HUES6 (cell line): ENCODE measurements around the gene ADARB2.
"Not testable (repeated sequence)": the region's sequence is repeated elsewhere in the genome, so short reads cannot be mapped to it uniquely, and the experiment has no call there.

Source experiments
- H3K27ac ChIP-seq: 2 replicates; pipeline ENCODE4 v1.7.0; 2013; ENCODE audit warnings: low read depth, mild to moderate bottlenecking, low read length, inconsistent platforms
- H3K27me3 ChIP-seq: 2 replicates; pipeline ENCODE4 v1.6.1; 2013; ENCODE audit warnings: low read length; ENCODE audit not compliant: control insufficient read depth, insufficient read depth
- H3K36me3 ChIP-seq: 2 replicates; pipeline ENCODE4 v1.6.1; 2013; ENCODE audit warnings: low read length; ENCODE audit not compliant: control insufficient read depth, insufficient read depth
- H3K4me1 ChIP-seq: 2 replicates; pipeline ENCODE4 v1.6.1; 2013; ENCODE audit warnings: low read length; ENCODE audit not compliant: control insufficient read depth, insufficient read depth
- H3K4me3 ChIP-seq: 2 replicates; pipeline ENCODE4 v1.5.1; 2013; ENCODE audit warnings: low read depth, low read length
- H3K9ac ChIP-seq: one replicate; pipeline ENCODE4 v1.6.1; 2013; ENCODE audit warnings: mild to moderate bottlenecking, low read length
- H3K9me3 ChIP-seq: 2 replicates; pipeline ENCODE4 v1.6.1; 2013; ENCODE audit warnings: low read depth, low read length; ENCODE audit not compliant: control insufficient read depth, insufficient read depth

ADARB2 gene

DNA sequence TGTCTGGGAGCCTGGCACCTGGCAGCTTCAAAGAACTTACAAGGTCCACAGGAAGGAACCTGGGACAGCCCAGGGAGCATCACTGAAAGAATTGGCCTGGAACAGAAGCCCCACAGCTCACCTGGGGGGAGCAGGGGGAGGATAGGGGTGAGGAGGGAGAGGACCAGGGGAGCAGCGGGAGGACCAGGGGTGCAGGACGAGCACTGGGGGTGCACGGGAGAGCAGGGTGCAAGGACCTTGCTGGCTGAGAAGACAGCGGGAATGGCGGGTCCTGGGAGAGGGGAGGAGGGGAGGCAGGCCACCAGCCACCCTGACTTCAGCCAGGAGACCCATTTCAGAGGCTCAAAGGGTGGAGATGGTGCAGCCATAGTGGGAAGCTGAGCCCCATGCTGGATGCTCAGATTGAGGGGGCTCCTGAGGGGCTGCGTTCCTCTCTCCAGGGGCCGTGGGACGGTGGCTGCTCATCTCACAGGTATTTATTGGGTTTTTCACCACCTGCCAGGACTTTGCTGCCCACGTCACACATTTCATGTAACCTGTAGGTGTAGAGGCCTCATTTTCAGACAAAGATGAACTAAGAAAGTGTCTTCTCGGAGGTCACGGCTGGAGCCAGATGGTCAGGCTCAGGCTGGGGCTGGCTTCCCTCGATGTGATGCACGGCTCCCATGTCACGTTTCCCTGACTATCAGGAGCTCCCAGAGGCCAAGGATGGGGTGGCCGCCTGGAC lies 571.1 kb downstream of the ADARB2 start:
- Histone ChIP-seq H3K27ac (no peak overlapping the region), H3K36me3 (no peaks in the 10 kb centered on the region), H3K9me3 (no peaks in the 10 kb centered on the region), H3K9ac (no peak overlapping the region), H3K4me3 (no peak overlapping the region), H3K27me3 (no peaks in the 10 kb centered on the region), H3K4me1 (no peaks in the 10 kb centered on the region)

DNA sequence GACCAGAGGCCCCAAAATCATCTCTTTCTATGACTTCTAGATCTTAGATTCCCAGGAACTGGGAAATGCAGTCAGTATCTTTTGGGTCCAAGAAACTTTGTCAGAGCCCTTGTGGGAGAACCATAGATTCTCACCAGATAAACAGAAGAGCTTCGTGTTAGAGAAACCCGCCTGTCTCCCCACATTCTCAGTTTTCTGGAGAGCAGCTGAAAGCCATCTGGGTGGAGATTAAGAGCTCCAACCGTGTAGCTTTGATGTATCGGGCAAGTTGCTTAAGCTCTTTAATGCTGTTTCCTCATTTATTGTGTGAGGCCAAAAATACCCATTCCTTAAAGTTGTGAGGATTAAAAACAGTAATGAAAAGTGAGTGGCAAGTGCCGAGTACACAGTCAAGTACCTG lies 573.5 kb downstream of the ADARB2 start:
- Histone ChIP-seq H3K9me3 (no peaks in the 10 kb centered on the region), H3K27me3 (no peaks in the 10 kb centered on the region), H3K36me3 (no peaks in the 10 kb centered on the region), H3K4me3 (no peak overlapping the region), H3K4me1 (no peaks in the 10 kb centered on the region), H3K27ac (no peak overlapping the region), H3K9ac (no peak overlapping the region)

DNA sequence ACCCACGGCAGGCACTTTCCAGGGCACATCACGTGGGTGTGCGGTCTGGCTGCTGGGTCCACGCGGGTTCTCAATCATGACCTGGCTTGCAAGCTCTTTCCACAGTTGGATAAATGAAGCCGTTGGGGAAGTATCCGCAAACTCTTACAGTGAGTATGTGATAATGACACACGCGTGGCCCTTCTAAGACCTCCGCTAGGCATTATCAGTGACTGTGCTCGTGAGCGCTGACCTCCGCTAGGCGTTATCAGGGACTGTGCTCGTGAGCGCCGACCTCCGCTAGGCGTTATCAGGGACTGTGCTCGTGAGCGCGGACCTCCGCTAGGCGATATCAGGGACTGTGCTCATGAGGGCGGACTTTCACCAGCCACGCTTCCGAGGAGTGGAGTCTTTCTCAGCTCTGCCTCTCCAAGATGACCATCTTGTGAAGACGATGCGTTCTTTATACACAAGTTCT lies 574.1 kb downstream of the ADARB2 start:
- Histone ChIP-seq H3K36me3 (no peaks in the 10 kb centered on the region), H3K9ac (no peak overlapping the region), H3K27me3 (no peaks in the 10 kb centered on the region), H3K9me3 (no peaks in the 10 kb centered on the region), H3K4me1 (no peaks in the 10 kb centered on the region), H3K4me3 (no peak overlapping the region), H3K27ac (no peak overlapping the region)

DNA sequence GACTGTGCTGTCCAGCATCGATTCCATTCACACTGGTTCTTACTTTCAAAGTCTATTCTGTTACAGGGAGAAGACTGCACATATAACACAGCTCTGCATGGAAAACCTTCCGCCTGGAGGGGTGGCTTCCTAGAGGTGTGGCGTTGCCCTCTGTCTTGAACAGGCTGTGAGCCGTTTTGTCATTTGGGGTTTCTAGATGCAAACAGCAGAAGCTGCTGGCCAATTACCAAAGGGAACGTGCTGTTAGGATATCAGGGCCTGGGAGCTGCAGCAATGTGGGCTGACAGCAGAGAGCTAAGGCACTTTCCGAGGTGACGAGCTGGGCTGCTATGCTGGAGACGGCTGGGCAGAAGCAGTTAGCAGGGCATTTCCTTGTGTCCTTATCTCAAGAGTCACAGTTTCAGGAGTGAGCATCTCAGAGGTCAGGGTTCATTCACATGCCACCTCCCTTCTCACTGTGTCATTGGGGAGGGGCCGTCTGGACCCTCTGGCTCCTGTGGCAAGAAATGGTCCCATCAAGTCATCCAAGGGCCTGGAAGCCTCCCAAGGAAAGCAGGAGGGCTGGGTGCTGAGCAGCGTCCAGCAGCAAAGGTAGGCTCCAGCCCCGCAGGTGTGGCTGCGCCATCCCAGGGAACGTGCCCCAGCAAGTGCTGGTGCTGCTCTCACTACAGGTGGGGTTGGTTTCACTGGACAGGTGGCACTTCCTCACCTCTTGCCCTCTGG lies 574.7 kb downstream of the ADARB2 start:
- Histone ChIP-seq H3K27me3 (no peaks in the 10 kb centered on the region), H3K4me3 (no peak overlapping the region), H3K4me1 (no peaks in the 10 kb centered on the region), H3K36me3 (no peaks in the 10 kb centered on the region), H3K9ac (no peak overlapping the region), H3K27ac (no peak overlapping the region), H3K9me3 (no peaks in the 10 kb centered on the region)

DNA sequence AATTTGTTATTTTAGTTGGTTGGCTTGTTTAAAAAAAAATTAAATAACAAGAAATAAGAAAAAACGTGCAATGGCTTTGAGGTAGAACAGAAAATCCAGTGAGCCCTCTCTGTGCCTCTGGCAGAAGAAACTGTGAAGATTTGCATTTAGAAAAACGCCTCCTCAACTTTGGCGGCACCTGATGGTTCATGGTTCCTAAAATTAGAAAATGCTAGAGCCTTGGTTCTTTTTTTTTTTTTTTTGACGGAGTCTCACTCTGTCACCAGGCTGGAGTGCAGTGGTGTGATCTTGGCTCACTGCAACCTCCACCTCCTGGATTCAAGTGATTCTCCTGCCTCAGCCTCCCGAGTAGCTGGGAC lies 576.0 kb downstream of the ADARB2 start:
- not testable (repeated sequence) for H3K36me3 ChIP-seq, H3K27me3 ChIP-seq, H3K4me3 ChIP-seq, H3K4me1 ChIP-seq, H3K9ac ChIP-seq, H3K27ac ChIP-seq, H3K9me3 ChIP-seq

DNA sequence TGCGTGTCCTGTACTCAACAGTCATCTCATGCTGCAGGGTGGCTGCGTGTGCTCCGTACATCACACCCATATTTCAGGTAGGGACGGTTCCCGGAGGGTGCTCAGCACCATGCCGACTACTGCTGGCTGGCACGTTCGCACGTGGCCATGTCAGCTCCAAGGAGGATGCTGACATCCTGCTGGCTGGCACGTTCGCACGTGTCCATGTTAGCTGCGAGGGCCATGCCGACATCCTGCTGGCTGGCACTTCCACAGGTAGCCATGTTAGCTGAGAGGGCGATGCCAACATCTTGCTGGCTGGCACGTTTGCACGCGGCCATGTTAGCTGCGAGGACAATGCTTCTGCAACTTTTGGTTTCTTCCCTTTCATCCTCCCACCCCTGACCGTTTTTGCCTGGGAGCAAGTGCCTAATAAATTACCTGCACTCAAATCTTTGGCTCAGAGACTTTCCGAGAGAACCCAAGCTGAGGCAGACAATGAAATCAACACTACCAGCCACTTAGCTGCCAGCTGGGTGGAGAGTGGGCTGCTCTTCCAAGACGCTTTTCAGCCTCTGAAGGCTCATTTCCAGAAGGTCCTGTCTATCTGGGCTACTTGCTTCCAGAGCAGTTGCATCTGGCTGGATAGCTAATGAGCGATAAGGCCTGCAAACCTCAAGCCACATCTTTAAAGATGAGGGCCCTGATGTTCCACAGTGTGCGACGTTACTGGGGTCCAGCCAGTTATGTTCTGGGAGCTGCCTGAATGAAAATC lies 576.6 kb downstream of the ADARB2 start:
- H3K9ac ChIP-seq: no peak overlapping the region
- no peaks in the 10 kb centered on the region for H3K9me3 ChIP-seq
- H3K36me3 ChIP-seq: no peaks in the 10 kb centered on the region
- H3K27ac ChIP-seq: no peak overlapping the region
- H3K4me3 ChIP-seq: no peak overlapping the region
- H3K4me1 ChIP-seq: no peaks in the 10 kb centered on the region
- no peaks in the 10 kb centered on the region for H3K27me3 ChIP-seq

DNA sequence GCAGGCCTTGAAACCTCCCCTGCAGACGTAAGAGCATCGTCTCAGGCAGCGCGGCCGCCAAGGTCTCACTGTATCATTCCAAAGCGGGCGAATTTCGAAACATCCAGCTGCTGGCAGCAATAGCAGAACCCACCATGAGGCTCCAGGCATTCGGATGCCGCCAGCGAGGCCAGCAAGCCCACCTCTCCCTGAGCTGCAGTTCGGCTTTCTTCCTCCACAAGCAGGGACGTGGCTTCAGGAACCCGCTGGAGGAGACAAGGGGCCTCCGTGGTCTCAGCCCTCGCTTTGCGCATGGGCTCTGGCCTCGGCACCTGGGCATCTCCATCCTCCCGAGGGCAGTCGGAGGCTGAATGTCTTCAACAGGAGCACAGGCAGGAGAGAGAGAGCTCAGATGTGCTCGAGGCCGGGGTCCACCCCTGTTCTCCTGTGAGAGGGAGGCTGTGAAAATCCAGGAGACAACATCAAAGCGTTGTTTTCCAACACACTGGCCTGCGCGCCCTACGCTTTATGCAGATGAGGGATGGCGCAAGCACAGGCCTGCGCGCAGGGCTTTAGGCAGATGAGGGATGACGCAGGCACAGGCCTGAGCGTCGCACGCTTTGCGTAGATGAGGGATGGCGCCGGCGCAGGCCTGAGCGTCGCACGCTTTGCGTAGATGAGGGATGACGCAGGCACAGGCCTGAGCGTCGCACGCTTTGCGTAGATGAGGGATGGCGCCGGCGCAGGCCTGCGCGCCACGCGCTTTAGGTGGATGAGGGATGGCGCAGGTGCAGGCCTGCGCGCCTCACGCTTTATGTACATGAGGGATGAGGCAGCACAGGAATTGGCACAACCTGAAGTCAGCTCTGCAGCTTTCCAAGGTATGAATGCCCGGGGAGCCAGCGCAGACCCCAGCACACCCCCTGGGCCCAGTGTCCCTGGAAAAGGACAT lies 577.9 kb downstream of the ADARB2 start:
- H3K27ac ChIP-seq: no peak overlapping the region
- no peaks in the 10 kb centered on the region for H3K4me1 ChIP-seq
- no peaks in the 10 kb centered on the region for H3K36me3 ChIP-seq
- no peaks in the 10 kb centered on the region for H3K9me3 ChIP-seq
- H3K4me3 ChIP-seq: no peak overlapping the region
- H3K9ac ChIP-seq: no peak overlapping the region
- no peaks in the 10 kb centered on the region for H3K27me3 ChIP-seq

DNA sequence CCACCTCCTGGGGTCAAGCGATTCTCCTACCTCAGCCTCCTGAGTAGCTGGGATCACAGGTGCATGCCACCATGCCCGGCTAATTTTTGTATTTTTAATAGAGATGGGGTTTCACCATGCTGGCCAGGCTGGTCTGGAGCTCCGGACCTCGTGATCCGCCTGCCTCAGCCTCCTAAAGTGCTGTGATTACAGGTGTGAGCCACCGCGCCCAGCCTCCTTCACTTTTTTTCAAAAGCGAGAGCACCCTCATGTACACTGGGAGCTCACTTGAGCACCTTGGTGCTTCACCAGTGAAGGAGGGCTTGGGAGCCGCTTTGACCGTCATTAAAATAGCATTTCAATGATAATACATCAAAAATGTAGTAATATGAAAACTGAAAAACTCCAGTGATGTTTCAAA lies 578.8 kb downstream of the ADARB2 start:
- H3K27ac ChIP-seq, H3K36me3 ChIP-seq, H3K27me3 ChIP-seq, H3K9me3 ChIP-seq, H3K4me1 ChIP-seq, H3K4me3 ChIP-seq, H3K9ac ChIP-seq: not testable (repeated sequence)

DNA sequence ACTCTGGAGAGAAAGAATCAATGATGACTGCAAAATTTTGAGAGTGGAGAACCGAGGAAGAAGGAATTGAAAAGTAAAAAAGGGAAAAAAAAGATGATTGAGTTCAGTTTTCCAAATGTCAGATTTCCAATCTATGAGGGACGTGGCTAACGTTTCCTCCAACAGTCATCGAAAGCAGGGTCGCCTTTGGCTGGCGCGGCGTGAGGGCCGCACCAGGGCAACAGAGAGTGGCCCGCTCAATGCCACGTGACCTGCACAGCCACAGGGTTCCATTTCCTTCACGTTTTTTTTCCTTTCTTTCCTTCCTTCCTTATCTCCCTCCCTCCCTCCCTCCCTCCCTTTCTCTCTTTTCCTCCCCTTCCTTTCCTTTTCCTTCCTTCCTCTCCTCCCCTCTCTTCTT lies 579.3 kb downstream of the ADARB2 start:
- no peaks in the 10 kb centered on the region for H3K4me1 ChIP-seq
- H3K9me3 ChIP-seq: no peaks in the 10 kb centered on the region
- H3K27ac ChIP-seq: no peak overlapping the region
- no peaks in the 10 kb centered on the region for H3K36me3 ChIP-seq
- H3K27me3 ChIP-seq: no peaks in the 10 kb centered on the region
- H3K9ac ChIP-seq: no peak overlapping the region
- no peak overlapping the region for H3K4me3 ChIP-seq

DNA sequence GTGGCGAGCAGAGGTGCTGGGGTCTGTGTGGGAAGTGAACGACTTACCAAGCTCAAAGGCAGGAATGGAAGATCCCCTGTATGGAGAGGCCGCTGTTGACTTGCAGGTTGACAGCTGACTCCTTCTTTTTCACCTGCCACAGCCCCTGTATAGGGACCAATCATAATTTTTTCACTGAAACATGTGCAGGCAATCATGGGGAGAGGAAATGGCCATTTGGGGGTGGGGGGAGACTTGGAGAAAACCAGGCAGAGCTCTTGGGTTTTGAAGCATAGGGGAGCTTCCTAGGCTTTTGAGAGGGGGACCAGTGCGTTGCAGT lies 579.8 kb downstream of the ADARB2 start:
- no peaks in the 10 kb centered on the region for H3K9me3 ChIP-seq
- no peak overlapping the region for H3K27ac ChIP-seq
- no peak overlapping the region for H3K9ac ChIP-seq
- H3K36me3 ChIP-seq: no peaks in the 10 kb centered on the region
- H3K27me3 ChIP-seq: no peaks in the 10 kb centered on the region
- H3K4me3 ChIP-seq: no peak overlapping the region
- H3K4me1 ChIP-seq: no peaks in the 10 kb centered on the region
